Stimulated activated naive CD4-positive, alpha-beta T cell treated with Interleukin-2 at 50 U/mL for 16 hours (primary cell): Measurements from ENCODE around the gene ME1.
"Not testable (repeated sequence)": the region's sequence is repeated elsewhere in the genome, so short reads cannot be mapped to it uniquely, and the experiment has no call there.

Source experiments
- DNase-seq: peaks from one replicate; lab custom pipeline; 2025; lab: John Stamatoyannopoulos, UW

ME1 gene

GRCh38 chr6:83431545-83432155 is 799 bp upstream of the ME1 start:
- DNase-seq = no peak

DNA sequence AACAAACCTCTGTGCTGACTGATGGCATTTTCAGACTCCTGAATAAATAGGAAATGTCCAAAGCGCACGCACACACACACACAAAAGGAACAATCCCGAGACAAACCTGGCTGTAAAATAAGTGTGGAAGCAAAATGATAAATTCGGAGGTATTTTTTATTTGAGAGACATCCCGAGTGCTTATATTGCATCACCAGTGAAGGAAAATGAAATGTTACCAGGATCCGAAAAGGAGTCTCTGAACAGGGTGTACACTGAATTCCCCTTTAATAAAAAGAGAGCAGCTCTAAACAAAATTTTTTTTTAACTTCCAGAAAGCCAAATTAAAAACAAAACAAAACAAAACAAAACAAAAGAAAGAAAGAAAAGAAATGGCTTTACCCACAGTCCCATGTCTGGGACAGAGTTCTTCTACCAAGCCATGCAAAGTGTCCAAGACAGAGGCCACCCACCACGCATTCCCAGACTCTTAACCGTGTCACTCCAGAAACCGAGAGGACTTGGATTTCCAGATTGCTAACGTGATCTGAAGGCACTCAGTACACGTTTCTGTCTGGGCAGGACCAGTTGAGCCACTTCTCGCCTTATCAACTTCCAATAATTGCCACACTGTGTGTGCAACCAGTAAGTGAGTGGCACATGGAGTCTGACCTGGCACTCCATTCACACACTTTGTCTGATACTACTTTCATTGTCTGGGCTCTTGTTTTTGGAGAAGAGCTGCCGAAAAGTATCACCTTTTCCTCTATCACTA is 817 bp downstream of the ME1 start:
- DNase-seq = no peak

DNA sequence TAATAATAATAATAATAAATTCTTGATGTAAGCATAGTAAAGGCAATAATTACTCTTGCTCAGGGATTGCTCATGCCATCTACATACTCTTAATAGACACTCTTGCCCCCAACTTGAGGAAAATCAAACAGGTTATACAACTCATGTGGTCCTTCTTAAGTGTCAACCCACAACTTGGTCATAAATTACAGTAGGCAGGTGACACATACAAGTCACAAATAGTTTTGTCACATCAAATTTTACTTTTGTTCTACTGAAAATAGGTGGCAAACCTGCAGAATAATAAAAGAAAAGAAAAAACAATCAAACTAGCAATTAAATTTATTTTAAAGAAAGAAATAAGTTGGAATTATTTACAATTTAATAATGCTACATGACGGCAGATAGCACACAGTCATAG is 1.6 kb downstream of the ME1 start:
- no peak for DNase-seq

DNA sequence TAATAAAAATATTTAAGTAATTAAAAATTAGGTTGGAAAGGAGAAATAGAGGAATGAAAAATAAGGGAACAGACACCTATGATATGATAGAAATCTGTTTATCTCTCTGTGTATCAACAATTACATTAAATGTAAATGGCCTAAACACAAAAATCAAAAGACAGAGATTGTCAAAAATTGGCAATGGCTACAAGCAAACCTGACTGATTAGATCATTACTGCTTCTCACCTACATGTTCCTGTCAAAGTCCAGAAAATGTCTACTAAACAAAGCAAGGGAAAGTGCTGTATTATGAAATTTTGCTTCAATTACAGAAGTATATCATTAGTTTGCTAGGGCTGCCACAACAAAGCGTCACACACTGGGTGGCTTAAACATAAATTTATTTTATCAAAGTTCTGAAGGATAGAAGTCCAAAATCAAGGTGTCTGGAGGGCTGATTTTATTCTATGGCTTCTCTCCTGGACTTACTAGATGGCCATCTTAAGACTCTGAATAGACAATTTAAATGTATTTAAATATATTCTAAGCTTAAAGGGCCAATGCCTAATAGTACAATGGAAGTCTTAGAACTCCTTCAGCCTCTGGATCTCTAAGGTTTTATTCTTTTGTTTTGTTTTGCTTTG is 6.3 kb downstream of the ME1 start:
- no peak for DNase-seq

GRCh38 chr6:83417880-83418663 is 12.8 kb downstream of the ME1 start:
- no peak for DNase-seq

DNA sequence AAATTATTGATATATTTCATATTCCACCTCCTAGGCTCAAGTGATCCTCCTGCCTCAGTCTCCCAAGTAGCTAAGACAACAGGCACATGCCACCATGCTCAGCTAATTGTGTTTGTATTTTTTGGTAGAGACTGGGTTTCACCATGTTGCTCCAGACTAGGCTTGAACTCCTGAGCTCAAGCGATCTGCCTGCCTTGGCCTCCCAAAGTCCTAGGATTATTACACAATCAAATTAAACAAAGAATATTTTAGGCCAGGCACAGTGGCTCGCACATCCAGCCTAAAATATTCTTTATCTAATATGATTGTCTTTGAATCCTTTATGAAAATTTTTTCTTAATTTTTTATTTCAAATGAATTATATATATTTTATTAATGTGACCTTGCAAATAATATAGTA is 17.8 kb downstream of the ME1 start:
- no peak for DNase-seq

DNA sequence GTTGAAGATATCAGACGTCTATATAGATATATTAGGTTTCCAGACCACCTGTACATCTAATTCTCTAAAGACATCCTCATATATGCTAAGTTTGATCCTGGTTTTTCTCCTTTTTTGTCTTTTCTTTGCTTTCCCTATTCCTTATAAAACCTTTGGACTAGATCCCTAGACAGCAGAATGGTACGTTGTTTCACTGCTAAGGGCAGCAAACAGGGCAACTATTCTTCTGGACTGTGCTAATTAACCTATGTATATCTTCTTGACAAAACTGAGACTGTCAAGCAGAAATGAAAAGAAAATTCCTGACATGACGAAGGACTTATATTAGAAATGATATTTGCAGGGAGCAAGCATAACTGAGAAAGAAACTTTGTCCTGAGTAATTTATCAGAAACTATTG is 19.1 kb downstream of the ME1 start:
- no peak for DNase-seq

- no peak for DNase-seq
These were observed 27.7 kb downstream of the ME1 start for GRCh38 chr6:83403191-83403590.

- DNase-seq = no peak
These were observed 41.2 kb downstream of the ME1 start for GRCh38 chr6:83389606-83390005.

DNA sequence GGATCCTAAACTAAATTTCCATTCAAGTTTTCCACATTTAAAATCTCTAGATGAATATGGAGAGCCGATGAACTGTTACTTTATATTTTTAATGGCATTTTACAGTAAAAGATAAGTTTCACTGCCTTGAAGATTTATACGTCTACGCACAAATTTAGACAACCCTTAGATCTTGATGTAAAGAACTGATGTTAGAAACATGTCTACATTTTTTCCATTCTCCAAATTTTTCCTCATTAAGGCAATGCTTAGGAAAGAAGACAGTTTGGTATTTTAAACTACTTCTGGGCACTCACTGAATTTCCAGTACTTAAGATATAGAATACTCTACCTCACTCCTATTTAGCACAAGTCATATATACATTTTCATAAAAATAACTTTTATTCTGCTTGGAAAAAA is 45.4 kb downstream of the ME1 start:
- no peak for DNase-seq

- DNase-seq = no peak
These were observed 46.1 kb downstream of the ME1 start for GRCh38 chr6:83384751-83385150.

DNA sequence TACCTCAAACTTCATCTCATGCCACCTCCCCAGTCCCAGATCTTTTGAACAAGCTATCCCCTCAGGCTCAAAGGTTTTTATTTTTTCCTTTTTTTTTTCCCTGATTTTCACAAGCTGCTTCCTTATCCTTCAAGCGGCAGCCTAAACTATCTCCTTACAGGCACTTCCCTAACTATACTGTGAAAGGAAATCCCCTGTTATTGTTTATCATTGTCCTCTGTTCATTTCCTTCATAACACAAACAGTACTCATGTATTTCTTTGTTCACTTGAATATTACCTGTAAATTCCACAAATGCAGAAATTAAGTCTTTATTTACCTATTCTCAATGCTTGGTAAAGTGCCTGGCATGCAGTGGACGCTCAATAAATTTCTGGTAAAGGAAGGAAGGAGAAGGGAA is 48.9 kb downstream of the ME1 start:
- no peak for DNase-seq

GRCh38 chr6:83378621-83379388 is 52.0 kb downstream of the ME1 start:
- no peak for DNase-seq

- DNase-seq = no peak
These were observed 59.4 kb downstream of the ME1 start for GRCh38 chr6:83371423-83371822.

- DNase-seq = no peak
These were observed 60.3 kb downstream of the ME1 start for GRCh38 chr6:83370567-83370966.

DNA sequence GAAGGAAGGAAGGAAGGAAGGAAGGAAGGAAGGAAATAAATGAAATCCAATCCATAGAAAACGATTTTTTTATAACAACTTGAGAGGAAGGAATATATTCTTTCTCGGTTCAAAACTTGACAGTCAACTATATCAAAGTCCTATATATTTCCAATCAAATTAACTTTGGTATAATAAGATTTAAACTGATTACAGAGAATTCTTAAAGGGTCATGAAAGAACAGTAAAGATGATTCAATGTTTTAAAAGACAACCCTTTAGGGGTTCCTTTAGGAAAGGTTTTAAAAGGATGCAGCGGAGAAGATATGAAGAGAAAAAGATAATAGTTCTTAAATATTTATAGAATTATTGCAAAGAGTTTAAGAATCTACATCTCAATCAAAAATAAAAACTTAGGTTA is 61.2 kb downstream of the ME1 start:
- no peak for DNase-seq

DNA sequence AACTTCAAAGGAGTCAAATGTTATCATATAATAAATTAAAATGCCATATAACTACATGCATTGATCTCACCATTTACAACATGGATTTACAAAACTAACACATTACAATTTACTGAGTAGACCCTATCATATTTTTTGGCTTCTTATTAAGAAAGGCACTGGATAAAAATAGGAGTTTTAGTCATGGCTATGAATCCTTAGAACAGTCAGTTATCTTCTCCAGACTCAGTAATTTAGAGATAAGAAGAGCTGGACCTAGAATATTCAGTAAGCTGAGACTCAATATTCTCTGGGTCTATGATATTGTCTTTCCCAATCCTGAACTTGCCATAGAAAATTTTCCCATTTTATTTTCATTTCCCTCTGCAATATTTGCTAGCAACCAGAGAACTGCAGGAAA is 62.3 kb downstream of the ME1 start:
- DNase-seq = no peak

GRCh38 chr6:83367104-83367503 is 63.7 kb downstream of the ME1 start:
- DNase-seq = no peak

DNA sequence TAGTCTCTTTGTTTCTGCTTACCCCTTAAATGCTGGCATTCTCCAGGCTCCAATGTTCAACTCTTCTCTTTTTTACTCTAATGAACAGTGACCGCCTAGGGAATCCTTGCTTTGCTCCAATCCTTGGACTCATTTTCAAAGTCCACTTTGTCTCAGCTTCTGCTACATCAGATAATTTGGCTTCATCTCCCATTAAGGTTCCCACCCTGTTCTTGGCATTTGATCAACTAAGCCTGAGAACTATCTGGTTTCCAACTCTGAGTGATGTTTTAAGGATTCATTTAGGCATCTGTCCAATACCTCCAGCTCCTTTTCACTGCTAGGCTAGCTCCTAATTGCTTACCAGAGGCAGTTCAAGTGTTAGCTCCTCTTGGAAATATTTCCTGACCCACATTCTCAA is 64.9 kb downstream of the ME1 start:
- no peak for DNase-seq

- DNase-seq = not testable (repeated sequence)
These were observed 68.5 kb downstream of the ME1 start for GRCh38 chr6:83362349-83362748.

DNA sequence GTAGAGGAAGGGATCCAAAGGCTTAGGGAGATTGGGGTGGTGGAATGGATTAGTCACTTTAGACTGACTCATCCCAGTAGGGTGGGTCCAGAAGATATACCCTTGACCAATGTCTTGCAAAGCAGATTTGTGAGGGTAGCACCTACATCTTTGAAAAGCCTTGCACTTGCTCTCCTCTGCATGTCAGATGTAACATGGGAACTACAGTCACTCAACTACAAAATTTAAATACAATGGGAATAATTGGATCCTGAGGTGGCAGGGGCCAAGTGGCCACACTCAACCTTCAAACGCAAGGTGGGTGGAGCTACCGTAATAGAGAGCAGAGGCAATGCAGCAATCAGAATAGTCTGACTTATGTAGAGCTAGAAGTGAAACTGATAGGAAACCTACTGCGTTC is 71.2 kb downstream of the ME1 start:
- no peak for DNase-seq

GRCh38 chr6:83354747-83355146 is 76.1 kb downstream of the ME1 start:
- no peak for DNase-seq
